HEK293 (cell line): ENCODE measurements around the gene ALDH9A1.

Experiments used
- BCL11A ChIP-seq: fragments of 450-650 bp; formaldehyde crosslinking; IDR thresholded peaks from 2 replicates; pipeline ENCODE4 v1.5.1; 2016; ENCODE audit warnings: low read depth, missing biosample characterization, missing genetic modification characterization
- GLI2 ChIP-seq: fragments of 450-650 bp; formaldehyde crosslinking; IDR thresholded peaks from 2 replicates; pipeline ENCODE4; 2017; ENCODE audit warnings: missing biosample characterization, missing genetic modification characterization, low read depth, borderline replicate concordance
- HOXC10 ChIP-seq: sonication (generic); formaldehyde crosslinking; IDR thresholded peaks from 2 replicates; pipeline ENCODE4 v1.8.1; 2023; ENCODE audit warnings: mild to moderate bottlenecking, missing genetic modification reagents
- KLF7 ChIP-seq: fragments of 450-650 bp; formaldehyde crosslinking; IDR thresholded peaks from 2 replicates; pipeline ENCODE4 v1.5.1; 2016; ENCODE audit warnings: missing biosample characterization, missing genetic modification characterization, borderline replicate concordance
- MZF1 ChIP-seq: fragments of 450-650 bp; formaldehyde crosslinking; IDR thresholded peaks from 2 replicates; pipeline ENCODE4 v1.5.1; 2017; ENCODE audit warnings: missing biosample characterization, missing genetic modification characterization, borderline replicate concordance
- PRDM10 ChIP-seq: fragments of 450-650 bp; formaldehyde crosslinking; IDR thresholded peaks from 2 replicates; pipeline ENCODE4 v1.5.1; 2016; ENCODE audit warnings: missing biosample characterization, missing genetic modification characterization
- SETDB1 ChIP-seq: IDR thresholded peaks from one replicate; pipeline ENCODE4 v1.6.1; 2017; ENCODE audit warnings: mild to moderate bottlenecking, low read length, moderate library complexity, mixed read lengths; ENCODE audit not compliant: insufficient read length
- SP7 ChIP-seq: fragments of 450-650 bp; formaldehyde crosslinking; IDR thresholded peaks from 2 replicates; pipeline ENCODE4 v1.5.1; 2016; ENCODE audit warnings: missing biosample characterization, missing genetic modification characterization
- WT1 ChIP-seq: fragments of 450-650 bp; formaldehyde crosslinking; IDR thresholded peaks from 2 replicates; pipeline ENCODE4 v1.5.1; 2016; ENCODE audit warnings: missing biosample characterization, missing genetic modification characterization
- YY1 ChIP-seq: fragments of 450-650 bp; formaldehyde crosslinking; IDR thresholded peaks from 2 replicates; pipeline ENCODE4 v1.5.1; 2018; ENCODE audit warnings: missing biosample characterization, missing genetic modification characterization
- ZBTB11 ChIP-seq: fragments of 450-650 bp; formaldehyde crosslinking; conservative IDR thresholded peaks from 2 replicates; pipeline ENCODE4 v1.5.1; 2016; ENCODE audit warnings: low read depth, missing biosample characterization, missing genetic modification characterization
- ZBTB26 ChIP-seq: fragments of 450-650 bp; formaldehyde crosslinking; optimal IDR thresholded peaks from 2 replicates; pipeline ENCODE3; 2016; ENCODE audit warnings: missing biosample characterization, mild to moderate bottlenecking, missing genetic modification characterization
- ZBTB48 ChIP-seq: fragments of 450-650 bp; formaldehyde crosslinking; IDR thresholded peaks from 2 replicates; pipeline ENCODE4 v1.5.1; 2016; ENCODE audit warnings: missing biosample characterization, missing genetic modification characterization
- ZBTB8A ChIP-seq: fragments of 450-650 bp; formaldehyde crosslinking; IDR thresholded peaks from 2 replicates; pipeline ENCODE4 v1.5.1; 2016; ENCODE audit warnings: missing biosample characterization, missing genetic modification characterization
- ZFP41 ChIP-seq: fragments of 450-650 bp; formaldehyde crosslinking; IDR thresholded peaks from 2 replicates; pipeline ENCODE4 v1.5.1; 2016; ENCODE audit warnings: missing biosample characterization, missing genetic modification characterization, borderline replicate concordance
- ZIC2 ChIP-seq: fragments of 450-650 bp; formaldehyde crosslinking; IDR thresholded peaks from 2 replicates; pipeline ENCODE4 v1.5.1; 2016; ENCODE audit warnings: missing biosample characterization, missing genetic modification characterization
- ZNF10 ChIP-seq: fragments of 450-650 bp; formaldehyde crosslinking; IDR thresholded peaks from 2 replicates; pipeline ENCODE4 v1.5.1; 2017; ENCODE audit warnings: missing biosample characterization, missing genetic modification characterization
- ZNF138 ChIP-seq: fragments of 450-650 bp; formaldehyde crosslinking; IDR thresholded peaks from 2 replicates; pipeline ENCODE4 v1.5.1; 2016; ENCODE audit warnings: missing biosample characterization, missing genetic modification characterization, borderline replicate concordance
- ZNF202 ChIP-seq: fragments of 450-650 bp; formaldehyde crosslinking; IDR thresholded peaks from 2 replicates; pipeline ENCODE4 v1.5.1; 2016; ENCODE audit warnings: missing biosample characterization, missing genetic modification characterization, borderline replicate concordance
- ZNF24 ChIP-seq: fragments of 450-650 bp; formaldehyde crosslinking; IDR thresholded peaks from 2 replicates; pipeline ENCODE4 v1.5.1; 2016; ENCODE audit warnings: missing biosample characterization, missing genetic modification characterization
- ZNF324 ChIP-seq: fragments of 450-650 bp; formaldehyde crosslinking; IDR thresholded peaks from 2 replicates; pipeline ENCODE4 v1.5.1; 2016; ENCODE audit warnings: missing biosample characterization, missing genetic modification characterization
- ZNF394 ChIP-seq: fragments of 450-650 bp; formaldehyde crosslinking; IDR thresholded peaks from 2 replicates; pipeline ENCODE4 v1.5.1; 2016; ENCODE audit warnings: missing biosample characterization, missing genetic modification characterization, mild to moderate bottlenecking, moderate library complexity, borderline replicate concordance
- ZNF426 ChIP-seq: fragments of 450-650 bp; formaldehyde crosslinking; IDR thresholded peaks from 2 replicates; pipeline ENCODE4 v1.5.1; 2017; ENCODE audit warnings: missing biosample characterization, missing genetic modification characterization, mild to moderate bottlenecking, inconsistent platforms, moderate library complexity
- ZNF501 ChIP-seq: fragments of 450-650 bp; formaldehyde crosslinking; IDR thresholded peaks from 2 replicates; pipeline ENCODE4 v1.5.1; 2016; ENCODE audit warnings: missing biosample characterization, missing genetic modification characterization
- ZNF529 ChIP-seq: fragments of 450-650 bp; formaldehyde crosslinking; IDR thresholded peaks from 2 replicates; pipeline ENCODE4 v1.5.1; 2017; ENCODE audit warnings: missing genetic modification characterization, missing biosample characterization; ENCODE audit not compliant: insufficient replicate concordance
- ZNF544 ChIP-seq: fragments of 450-650 bp; formaldehyde crosslinking; IDR thresholded peaks from 2 replicates; pipeline ENCODE4 v1.5.0; 2017; ENCODE audit warnings: missing biosample characterization, missing genetic modification characterization
- ZNF596 ChIP-seq: fragments of 450-650 bp; IDR thresholded peaks from 2 replicates; pipeline ENCODE4 v1.5.0; 2018; ENCODE audit warnings: missing biosample characterization, mild to moderate bottlenecking, missing genetic modification characterization, moderate library complexity
- ZNF670 ChIP-seq: fragments of 450-650 bp; formaldehyde crosslinking; IDR thresholded peaks from 2 replicates; pipeline ENCODE4 v1.5.1; 2016; ENCODE audit warnings: missing biosample characterization, missing genetic modification characterization, low read depth
- ZNF701 ChIP-seq: fragments of 450-650 bp; formaldehyde crosslinking; IDR thresholded peaks from 2 replicates; pipeline ENCODE4 v1.5.1; 2016; ENCODE audit warnings: missing biosample characterization, missing genetic modification characterization
- ZNF747 ChIP-seq: fragments of 450-650 bp; formaldehyde crosslinking; IDR thresholded peaks from 2 replicates; pipeline ENCODE4 v1.5.1; 2016; ENCODE audit warnings: missing biosample characterization, missing genetic modification characterization
- ZNF791 ChIP-seq: fragments of 450-650 bp; formaldehyde crosslinking; IDR thresholded peaks from 2 replicates; pipeline ENCODE4 v1.5.1; 2016; ENCODE audit warnings: missing biosample characterization, missing genetic modification characterization
- ZNF792 ChIP-seq: fragments of 450-650 bp; formaldehyde crosslinking; IDR thresholded peaks from 2 replicates; pipeline ENCODE4 v1.5.1; 2016; ENCODE audit warnings: missing biosample characterization, missing genetic modification characterization
- ZNF837 ChIP-seq: fragments of 450-650 bp; formaldehyde crosslinking; IDR thresholded peaks from 2 replicates; pipeline ENCODE4 v1.5.1; 2016; ENCODE audit warnings: missing biosample characterization, missing genetic modification characterization
- ZSCAN23 ChIP-seq: fragments of 450-650 bp; formaldehyde crosslinking; IDR thresholded peaks from 2 replicates; pipeline ENCODE4 v1.5.1; 2016; ENCODE audit warnings: missing biosample characterization, missing genetic modification characterization

Gene ALDH9A1

GRCh38 chr1:165630629-165631341, 67.6 kb downstream of the ALDH9A1 start, which contains the start of gene MGST3 (continued):
- TF ChIP-seq ZNF138 (tag by site-specific recombination) = no peak
- peak; percentile 66; the same call in 1 of the 2 replicates for TF ChIP-seq ZNF324
- TF ChIP-seq ZBTB48 (tag by site-specific recombination) = peak; percentile 69; the same call in 1 of the 2 replicates
- no peak for TF ChIP-seq ZNF544
- TF ChIP-seq PRDM10 (tag by site-specific recombination) = peak; percentile 75
- TF ChIP-seq YY1 (tag by site-specific recombination) = 0 out of 2 replicates have a peak, but pooled peaks have one; percentile 23
- TF ChIP-seq ZBTB8A (tag by site-specific recombination) = peak; percentile 85
- no peak for TF ChIP-seq ZNF596 (tag by site-specific recombination)
- no peak for TF ChIP-seq ZNF791 (tag by site-specific recombination)
- TF ChIP-seq SP7 (tag by site-specific recombination) = peak; percentile 84
- 0 out of 2 replicates have a peak, but pooled peaks have one; percentile 65 for TF ChIP-seq ZNF24
- TF ChIP-seq ZNF701 = no peak
- TF ChIP-seq ZFP41 = no peak
- TF ChIP-seq KLF7 (tag by site-specific recombination) = no peak
- peak; percentile 97 for TF ChIP-seq ZBTB26 (tag by site-specific recombination)
- no peak for TF ChIP-seq ZIC2 (tag by site-specific recombination)
- no peak for TF ChIP-seq ZNF837 (tag by site-specific recombination)
- TF ChIP-seq ZBTB11 (tag by site-specific recombination) = peak; percentile 55
- no peak for TF ChIP-seq ZSCAN23 (tag by site-specific recombination)
- TF ChIP-seq WT1 (tag by site-specific recombination) = no peak
- TF ChIP-seq SETDB1 = no peak
- TF ChIP-seq ZNF501 (tag by site-specific recombination) = peak; percentile 92; the same call in 1 of the 2 replicates
- peak; percentile 60; the same call in 1 of the 2 replicates for TF ChIP-seq ZNF394 (tag by site-specific recombination)
- TF ChIP-seq ZNF747 = no peak
- 0 out of 2 replicates have a peak, but pooled peaks have one; percentile 50 for TF ChIP-seq HOXC10
- no peak for TF ChIP-seq ZNF792 (tag by site-specific recombination)
- no peak; the same call in 1 of the 2 replicates for TF ChIP-seq BCL11A
- no peak for TF ChIP-seq GLI2 (tag by site-specific recombination)
- TF ChIP-seq ZNF426 = no peak
- no peak for TF ChIP-seq ZNF529 (tag by site-specific recombination)
- no peak for TF ChIP-seq ZNF10 (tag by site-specific recombination)
- TF ChIP-seq ZNF202 (tag by site-specific recombination) = no peak
- TF ChIP-seq MZF1 (tag by site-specific recombination) = no peak
- TF ChIP-seq ZNF670 (tag by site-specific recombination) = no peak
